ENCODE data around the gene ABCG1. TPM values are rescaled to one million over a fixed set of nuclear protein-coding genes. Genes with fewer than 3 reads are reported as not detected.
"Not testable (repeated sequence)": the region's sequence is repeated elsewhere in the genome, so short reads cannot be mapped to it uniquely, and the experiment has no call there.

Gene ABCG1
- total and polyA plus RNA-seq, 11 donors: 3.3 to 25.3 (median 13.5) TPM

DNA sequence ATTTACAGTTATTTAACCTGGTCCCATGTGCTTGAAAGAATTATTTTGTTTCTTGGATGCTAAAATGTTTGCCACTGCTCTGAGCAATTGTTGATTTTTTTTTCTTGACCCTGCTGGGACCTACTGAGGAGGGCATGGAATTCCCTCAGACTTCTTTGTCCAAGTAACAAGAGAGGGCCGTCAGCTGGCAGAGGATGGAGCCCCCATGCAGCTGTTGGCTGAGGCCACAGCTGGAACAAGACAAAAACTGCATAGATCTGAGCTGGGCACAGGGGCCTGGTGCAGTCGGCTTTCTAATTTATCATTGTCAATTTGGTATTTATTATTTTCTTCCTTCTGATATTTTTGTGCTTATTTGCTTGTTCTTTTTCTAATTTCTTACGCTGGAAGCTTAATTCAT lies 39.6 kb upstream of the ABCG1 start:
- no peak overlapping the region for H3K4me3 ChIP-seq
- TF ChIP-seq POLR2A (IDR thresholded peaks at IDR 0.05): no peak
- TF ChIP-seq, protein P1, sequence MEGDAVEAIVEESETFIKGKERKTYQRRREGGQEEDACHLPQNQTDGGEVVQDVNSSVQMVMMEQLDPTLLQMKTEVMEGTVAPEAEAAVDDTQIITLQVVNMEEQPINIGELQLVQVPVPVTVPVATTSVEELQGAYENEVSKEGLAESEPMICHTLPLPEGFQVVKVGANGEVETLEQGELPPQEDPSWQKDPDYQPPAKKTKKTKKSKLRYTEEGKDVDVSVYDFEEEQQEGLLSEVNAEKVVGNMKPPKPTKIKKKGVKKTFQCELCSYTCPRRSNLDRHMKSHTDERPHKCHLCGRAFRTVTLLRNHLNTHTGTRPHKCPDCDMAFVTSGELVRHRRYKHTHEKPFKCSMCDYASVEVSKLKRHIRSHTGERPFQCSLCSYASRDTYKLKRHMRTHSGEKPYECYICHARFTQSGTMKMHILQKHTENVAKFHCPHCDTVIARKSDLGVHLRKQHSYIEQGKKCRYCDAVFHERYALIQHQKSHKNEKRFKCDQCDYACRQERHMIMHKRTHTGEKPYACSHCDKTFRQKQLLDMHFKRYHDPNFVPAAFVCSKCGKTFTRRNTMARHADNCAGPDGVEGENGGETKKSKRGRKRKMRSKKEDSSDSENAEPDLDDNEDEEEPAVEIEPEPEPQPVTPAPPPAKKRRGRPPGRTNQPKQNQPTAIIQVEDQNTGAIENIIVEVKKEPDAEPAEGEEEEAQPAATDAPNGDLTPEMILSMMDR (IDR thresholded peaks at IDR 0.05): no peak
- peaks cover 0 to 9% (median 0%) of the 10 kb centered on the region in 12 donors for H3K4me1 ChIP-seq
- no peaks in the 10 kb centered on the region for H3K27me3 ChIP-seq
- no peak for ATAC-seq
- no peaks in the 10 kb centered on the region for H3K36me3 ChIP-seq
- intact Hi-C loops (cut with DNase I): loop anchor here in 3 of 10 donors (5.0 kb wide), 2 partner anchors 38 to 48 kb away; partner anchors contain the start of gene ABCG1 (in 2 of the 3)
- 81 to 89% (median 85%) methylated on average over 3 of the region's 3 CpGs for WGBS, 4 donors
- DNase-seq: no peak
- no peaks in the 10 kb centered on the region for H3K9me3 ChIP-seq
- no peak overlapping the region for H3K27ac ChIP-seq

DNA sequence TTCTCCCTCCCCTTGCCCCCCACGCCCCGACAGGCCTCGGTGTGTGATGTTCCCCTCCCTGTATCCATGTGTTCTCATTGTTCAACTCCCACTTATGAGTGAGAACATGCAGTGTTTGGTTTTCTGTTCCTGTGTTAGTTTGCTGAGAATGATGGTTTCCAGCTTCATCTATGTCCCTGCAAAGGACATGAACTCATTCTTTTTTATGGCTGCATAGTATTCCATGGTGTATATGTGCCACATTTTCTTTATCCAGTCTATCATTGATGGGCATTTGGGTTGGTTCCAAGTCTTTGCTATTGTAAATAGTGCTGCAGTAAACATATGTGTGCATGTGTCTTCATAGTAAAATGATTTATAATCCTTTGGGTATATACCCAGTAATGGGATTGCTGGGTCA lies 38.9 kb upstream of the ABCG1 start:
- not testable (repeated sequence) for H3K4me3 ChIP-seq, H3K27ac ChIP-seq, ATAC-seq, H3K9me3 ChIP-seq, H3K27me3 ChIP-seq, H3K4me1 ChIP-seq, DNase-seq, H3K36me3 ChIP-seq
- WGBS, 4 donors: 89 to 97% (median 90%) methylated on average over 3 of the region's 3 CpGs
- intact Hi-C loops (cut with DNase I): loop anchor here in 1 of 10 donors (10.0 kb wide), 1 partner anchor 55 kb away; no protein-coding TSS in a partner anchor

DNA sequence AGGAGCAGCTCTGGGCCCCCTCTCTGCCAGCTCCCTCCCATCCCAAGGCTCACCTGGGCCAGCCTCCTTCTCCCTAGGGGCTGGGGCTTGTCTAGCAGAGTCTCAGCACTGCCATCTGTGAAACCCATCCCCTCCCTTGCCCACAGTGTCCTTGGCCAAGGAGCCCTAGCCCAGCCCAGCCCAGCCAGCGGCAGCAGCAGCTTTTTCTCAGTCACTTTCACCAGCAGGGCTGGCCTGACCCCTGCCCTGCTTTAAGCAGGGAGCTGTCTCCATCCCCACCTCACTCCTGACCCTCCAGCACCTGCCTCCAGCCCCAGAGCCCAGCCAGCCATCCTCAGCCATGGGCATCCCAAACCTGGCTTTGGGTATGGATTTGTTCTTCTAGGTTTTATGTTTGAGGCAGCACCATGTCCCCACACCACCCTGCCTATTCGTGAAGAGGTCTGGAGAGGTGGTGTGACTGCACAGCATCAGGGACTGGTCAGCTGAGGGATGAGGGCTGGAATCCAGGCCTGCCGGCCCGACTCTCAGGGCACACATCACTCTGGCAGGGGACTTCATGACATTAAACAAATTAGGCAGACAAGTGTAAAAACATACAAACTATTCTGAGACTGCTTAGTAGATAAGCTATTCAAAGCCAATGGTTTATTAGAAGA lies 36.1 kb upstream of the ABCG1 start:
- TF ChIP-seq, protein P1 (IDR thresholded peaks at IDR 0.05): no peak
- no peak for TF ChIP-seq POLR2A (IDR thresholded peaks at IDR 0.05)
- H3K36me3 ChIP-seq: no peaks in the 10 kb centered on the region
- DNase-seq (peak in 1 of 5 donors; percentile 49), ATAC-seq (peak in 2 of 4 donors; percentile 60 to 66)
- no peaks in the 10 kb centered on the region for H3K27me3 ChIP-seq
- intact Hi-C loops (cut with DNase I): loop anchor here in 1 of 10 donors (10.0 kb wide), 1 partner anchor 52 kb away; no protein-coding TSS in a partner anchor
- H3K4me3 ChIP-seq: no peak overlapping the region
- 49 to 52% (median 50%) methylated on average over 3 to 4 of the region's 4 CpGs for WGBS, 4 donors
- peaks cover 0 to 20% (median 1%) of the 10 kb centered on the region in 12 donors for H3K4me1 ChIP-seq
- no peak overlapping the region for H3K27ac ChIP-seq
- H3K9me3 ChIP-seq: no peaks in the 10 kb centered on the region

DNA sequence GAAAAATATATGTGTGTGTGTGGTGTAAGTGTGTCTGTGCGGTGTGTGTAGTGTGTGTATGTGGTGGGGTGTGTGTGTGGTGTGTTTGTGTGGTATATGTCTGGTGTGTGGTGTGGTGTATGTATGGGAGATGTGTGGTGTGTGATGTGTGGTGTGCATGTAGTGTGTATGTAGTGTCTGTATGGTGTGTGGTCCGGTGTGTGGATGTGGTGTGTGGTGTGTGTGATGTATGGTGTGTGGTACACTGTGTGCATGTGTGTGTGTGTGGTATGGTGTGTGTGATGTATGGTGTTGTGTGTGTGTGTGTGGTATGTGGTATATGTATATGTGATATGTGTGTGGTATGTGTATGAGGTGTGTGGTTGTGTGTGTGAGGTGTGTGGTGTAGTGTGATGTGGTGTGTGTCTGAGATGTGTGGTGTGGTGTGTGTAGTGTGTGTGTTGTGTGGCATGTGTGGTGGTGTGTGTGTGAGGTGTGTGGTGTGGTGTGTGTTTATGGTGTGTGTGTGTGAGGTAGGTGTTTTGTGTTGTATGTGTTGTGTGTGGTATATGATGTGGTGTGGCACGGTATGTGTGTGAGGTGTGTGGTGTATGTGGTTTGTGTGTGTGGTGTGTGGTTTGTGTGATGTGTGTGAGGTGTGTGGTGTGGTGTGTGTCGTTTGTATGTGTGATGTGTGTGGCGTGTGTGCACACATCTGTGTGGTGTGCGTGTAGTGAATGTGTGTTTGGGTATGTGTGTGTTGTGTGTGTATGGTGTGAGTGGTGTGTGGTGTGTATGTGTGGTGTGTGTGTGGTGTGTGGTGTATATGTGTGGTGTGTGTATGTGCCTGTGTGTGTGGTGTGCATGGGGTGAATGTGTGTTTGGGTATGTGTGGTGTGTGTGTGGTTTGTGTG lies 35.3 kb upstream of the ABCG1 start:
- no peaks in the 10 kb centered on the region for H3K27me3 ChIP-seq
- intact Hi-C loops (cut with DNase I): loop anchor here in 1 of 10 donors (10.0 kb wide), 1 partner anchor 51 kb away; no protein-coding TSS in a partner anchor
- no peaks in the 10 kb centered on the region for H3K9me3 ChIP-seq
- WGBS, 4 donors: 95 to 98% (median 97%) methylated on average over 6 of the region's 6 CpGs
- H3K4me1 ChIP-seq: peaks cover 0 to 28% (median 6%) of the 10 kb centered on the region in 12 donors
- H3K27ac ChIP-seq: no peak overlapping the region
- peak in 1 of 4 donors; percentile 12 for ATAC-seq
- TF ChIP-seq POLR2A (IDR thresholded peaks at IDR 0.05): no peak
- TF ChIP-seq, protein P1 (IDR thresholded peaks at IDR 0.05): no peak
- no peak overlapping the region for H3K4me3 ChIP-seq
- no peaks in the 10 kb centered on the region for H3K36me3 ChIP-seq
- no peak for DNase-seq

Measured in heart left ventricle (tissue), 16 donors.